ENCODE data around the gene RAB40AL.
A peak's percentile ranks its signal among the peaks of the same experiment; 100 is the strongest.
"Not testable (repeated sequence)": the region's sequence is repeated elsewhere in the genome, so short reads cannot be mapped to it uniquely, and the experiment has no call there.

The RAB40AL gene

GRCh38 chrX:102936972-102937371, at the start of gene RAB40AL:
Gene RAB40AL (plus strand): TSS chrX:102937272. CDS start chrX:102937319, 47 bp downstream.
- not testable (repeated sequence) for DNase-seq

- no peak for DNase-seq
Observed at GRCh38 chrX:102887687-102888086, 49.4 kb upstream of the RAB40AL start.

GRCh38 chrX:102892103-102892502, 45.0 kb upstream of the RAB40AL start:
- no peak for DNase-seq

- peak; percentile 8 to 10 for DNase-seq
Observed at GRCh38 chrX:102899940-102900916, 36.8 kb upstream of the RAB40AL start.

- no peak for DNase-seq
Observed at GRCh38 chrX:102902355-102902754, 34.7 kb upstream of the RAB40AL start.

- no peak for DNase-seq
Observed at GRCh38 chrX:102930990-102931756, 5.9 kb upstream of the RAB40AL start.

- no peak for DNase-seq
Observed at GRCh38 chrX:102934624-102935023, 2.4 kb upstream of the RAB40AL start.

GRCh38 chrX:102950908-102951866, 14.1 kb downstream of the RAB40AL start:
- DNase-seq, result peak; percentile 13 to 35

- no peak for DNase-seq
Observed at GRCh38 chrX:102957751-102958150, 20.7 kb downstream of the RAB40AL start.

- DNase-seq, result no peak
Observed at GRCh38 chrX:102958794-102959193, 21.7 kb downstream of the RAB40AL start.

GRCh38 chrX:102959471-102959870, 22.4 kb downstream of the RAB40AL start:
- DNase-seq, result no peak

GRCh38 chrX:102963955-102964354, 26.9 kb downstream of the RAB40AL start:
- DNase-seq, result no peak

GRCh38 chrX:102964940-102965339, 27.9 kb downstream of the RAB40AL start:
- no peak for DNase-seq

GRCh38 chrX:102966701-102967100, 29.6 kb downstream of the RAB40AL start:
- no peak for DNase-seq

GRCh38 chrX:102968216-102968615, 31.1 kb downstream of the RAB40AL start:
- DNase-seq, result no peak

- DNase-seq, result not testable (repeated sequence)
Observed at GRCh38 chrX:102971536-102971935, 34.5 kb downstream of the RAB40AL start.

GRCh38 chrX:102975016-102975415, 37.9 kb downstream of the RAB40AL start:
- no peak for DNase-seq

- no peak for DNase-seq
Observed at GRCh38 chrX:102976286-102976685, 39.2 kb downstream of the RAB40AL start.

- DNase-seq, result no peak
Observed at GRCh38 chrX:102976793-102977495, 39.9 kb downstream of the RAB40AL start.

GRCh38 chrX:102978594-102978993, 41.5 kb downstream of the RAB40AL start:
- no peak for DNase-seq

- DNase-seq, result no peak
Observed at GRCh38 chrX:102979536-102979935, 42.5 kb downstream of the RAB40AL start.

GRCh38 chrX:102983205-102983604, 46.1 kb downstream of the RAB40AL start:
- no peak for DNase-seq
